Mesodermal cell (in vitro differentiated cells): ENCODE measurements around the gene PCDHB13.
"Not testable (repeated sequence)": the region's sequence is repeated elsewhere in the genome, so short reads cannot be mapped to it uniquely, and the experiment has no call there.

ENCODE experiments used
- H3K27ac ChIP-seq: 2 replicates; pipeline ENCODE4 v1.7.0; 2013; ENCODE audit warnings: mild to moderate bottlenecking, low read depth, low read length, moderate library complexity; ENCODE audit not compliant: severe bottlenecking
- H3K36me3 ChIP-seq: 2 replicates; pipeline ENCODE4 v1.7.1; 2013; ENCODE audit warnings: mild to moderate bottlenecking, low read length, moderate library complexity; ENCODE audit not compliant: control insufficient read depth, insufficient read depth
- H3K4me1 ChIP-seq: one replicate; pipeline ENCODE4 v1.7.1; 2013; ENCODE audit warnings: mild to moderate bottlenecking, low read length; ENCODE audit not compliant: insufficient read depth, control insufficient read depth, poor library complexity, severe bottlenecking
- H3K4me3 ChIP-seq: 2 replicates; pipeline ENCODE4 v1.7.0; 2013; ENCODE audit warnings: low read length, control low read depth, mild to moderate bottlenecking; ENCODE audit not compliant: insufficient read depth, poor library complexity, severe bottlenecking; ENCODE audit errors: extremely low read depth
- H3K9me3 ChIP-seq: 2 replicates; pipeline ENCODE4 v1.7.1; 2013; ENCODE audit warnings: mild to moderate bottlenecking, low read length, moderate library complexity; ENCODE audit not compliant: control insufficient read depth
- WGBS, 2 experiments: methylation state at CpG; one replicate each; pipeline ENCODE4 v1.1.5; 2013; ENCODE audit warnings: missing lambda C conversion rate in 2 of 2; ENCODE audit not compliant: insufficient coverage in 2 of 2; 5-methylcytosine and 5-hydroxymethylcytosine counted together

The PCDHB13 gene

GRCh38 chr5:141208478-141208877 is 5.2 kb upstream of the PCDHB13 start, which contains the start of gene PCDHB12:
PCDHB12 (plus strand) TSS chr5:141208719; CDS start chr5:141208908, 189 bp downstream.
- Histone ChIP-seq H3K27ac (no peak within 1 kb of the TSS), H3K9me3 (no peaks in the 10 kb centered on the region), H3K4me3 (no peak within 1 kb of the TSS)

GRCh38 chr5:141210281-141210680 is 3.4 kb upstream of the PCDHB13 start:
- not testable (repeated sequence) for H3K36me3 ChIP-seq, H3K27ac ChIP-seq, H3K4me3 ChIP-seq, H3K4me1 ChIP-seq, H3K9me3 ChIP-seq
- WGBS, 2 experiments: 91 to 98% methylated on average over 19 to 22 of the region's 39 CpGs

More at GRCh38 chr5:141208478-141208877, 5.2 kb upstream of the PCDHB13 start, which contains the start of gene PCDHB12:
- WGBS, 2 experiments: 77 to 84% methylated on average over 9 of the region's 11 CpGs
- Histone ChIP-seq H3K4me1 (no peaks in the 10 kb centered on the region), H3K36me3 (no peaks in the 10 kb centered on the region)

GRCh38 chr5:141210849-141211248 is 2.9 kb upstream of the PCDHB13 start:
- H3K36me3 ChIP-seq, H3K4me1 ChIP-seq, H3K27ac ChIP-seq, H3K9me3 ChIP-seq, H3K4me3 ChIP-seq: not testable (repeated sequence)
- WGBS, 2 experiments: 93 to 97% methylated on average over 12 to 13 of the region's 27 CpGs

GRCh38 chr5:141214583-141214982 is 864 bp downstream of the PCDHB13 start:
- not testable (repeated sequence) for H3K4me1 ChIP-seq, H3K36me3 ChIP-seq, H3K27ac ChIP-seq, H3K4me3 ChIP-seq, H3K9me3 ChIP-seq
- WGBS, 2 experiments: 89 to 93% methylated on average over 6 of the region's 12 CpGs

GRCh38 chr5:141215504-141215903 is 1.8 kb downstream of the PCDHB13 start:
- WGBS, 2 experiments: 92 to 96% methylated on average over 13 to 25 of the region's 40 CpGs
- H3K4me1 ChIP-seq, H3K27ac ChIP-seq, H3K4me3 ChIP-seq, H3K9me3 ChIP-seq, H3K36me3 ChIP-seq: not testable (repeated sequence)

- not testable (repeated sequence) for H3K27ac ChIP-seq, H3K9me3 ChIP-seq, H3K4me3 ChIP-seq, H3K4me1 ChIP-seq, H3K36me3 ChIP-seq
- 80 to 97% methylated on average over 3 to 7 of the region's 26 CpGs for WGBS, 2 experiments
Observed at GRCh38 chr5:141216035-141216434, 2.3 kb downstream of the PCDHB13 start.

GRCh38 chr5:141223112-141223783 is 9.5 kb downstream of the PCDHB13 start, which contains the start of gene PCDHB14:
PCDHB14 (plus strand) TSS chr5:141223343; CDS start chr5:141223506, 163 bp downstream.
- H3K9me3 ChIP-seq: peaks cover 9% of the 10 kb centered on the region
- no peak within 1 kb of the TSS for H3K4me3 ChIP-seq
- H3K36me3 ChIP-seq: no peaks in the 10 kb centered on the region
- H3K27ac ChIP-seq: no peak within 1 kb of the TSS
- 52 to 56% methylated on average over 13 to 15 of the region's 15 CpGs for WGBS, 2 experiments
- H3K4me1 ChIP-seq: no peaks in the 10 kb centered on the region

- WGBS, 2 experiments: 93 to 96% methylated on average over 11 to 20 of the region's 40 CpGs
- not testable (repeated sequence) for H3K9me3 ChIP-seq, H3K4me3 ChIP-seq, H3K4me1 ChIP-seq, H3K27ac ChIP-seq, H3K36me3 ChIP-seq
Observed at GRCh38 chr5:141224844-141225243, 11.1 kb downstream of the PCDHB13 start.

- H3K36me3 ChIP-seq, H3K27ac ChIP-seq, H3K4me3 ChIP-seq, H3K9me3 ChIP-seq, H3K4me1 ChIP-seq: not testable (repeated sequence)
- WGBS, 2 experiments: 94 to 96% methylated on average over 9 to 21 of the region's 30 CpGs
Observed at GRCh38 chr5:141225421-141225820, 11.7 kb downstream of the PCDHB13 start.

GRCh38 chr5:141234109-141234667 is 20.5 kb downstream of the PCDHB13 start:
- Histone ChIP-seq H3K36me3 (no peaks in the 10 kb centered on the region), H3K4me1 (no peaks in the 10 kb centered on the region), H3K4me3 (no peak overlapping the region), H3K27ac (no peak overlapping the region), H3K9me3 (peaks cover 26% of the 10 kb centered on the region)
- WGBS, 2 experiments: 88% methylated on average over 13 to 14 of the region's 15 CpGs

- H3K4me3 ChIP-seq, H3K36me3 ChIP-seq, H3K4me1 ChIP-seq, H3K27ac ChIP-seq: not testable (repeated sequence)
- H3K9me3 ChIP-seq: peaks cover 38% of the 10 kb centered on the region
- WGBS, 2 experiments: 96 to 97% methylated on average over 18 to 27 of the region's 40 CpGs
Observed at GRCh38 chr5:141235922-141236321, 22.2 kb downstream of the PCDHB13 start.
